Muscle of back (tissue), 11 donors: ENCODE measurements around the gene ANKS1B. TPM values are rescaled to one million over a fixed set of nuclear protein-coding genes. Genes with fewer than 3 reads are reported as not detected.
A peak's percentile ranks its signal among the peaks of the same experiment; 100 is the strongest.

Experiments
- DNase-seq, 3 donors: peaks; one replicate each; pipeline versions ENCODE4 v3.0.0 to v3.0.0-alpha.2; 2013
- polyA plus RNA-seq, 10 donors: library from polyadenylated mRNA; unstranded; fragments of 120-200 nt; gene quantifications; one replicate each; pipeline ENCODE4 v1.2.1, GENCODE V29; 2013; ENCODE audit not compliant: insufficient read length in 10 of 10

Gene ANKS1B
- polyA plus RNA-seq, 10 donors, result 2.1 to 4.8 (median 3.1) TPM

GRCh38 chr12:99966429-99966828 lies 18.3 kb downstream of the ANKS1B start:
- no peak for DNase-seq

DNA sequence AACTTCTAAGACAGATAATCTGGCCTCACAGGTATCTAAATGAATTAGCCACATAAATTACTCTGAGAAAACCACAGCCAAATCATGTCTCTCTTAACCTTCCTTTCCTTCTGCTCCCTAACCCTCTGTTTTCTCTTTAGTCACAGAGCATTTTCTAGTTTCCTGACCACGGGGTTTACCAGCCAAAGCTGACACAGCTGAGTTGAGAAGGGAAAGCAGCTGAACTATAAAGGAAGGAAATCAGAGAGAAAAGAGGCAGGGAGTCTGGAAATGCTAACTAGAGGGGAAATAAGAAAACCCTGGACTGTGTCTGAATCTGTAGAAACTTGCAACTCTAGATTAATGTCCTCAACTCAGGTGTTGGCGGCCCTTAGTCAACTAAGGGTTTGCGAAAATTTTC lies 24.4 kb downstream of the ANKS1B start:
- DNase-seq, result peak in 2 of 3 donors; percentile 6 to 39

- DNase-seq, result peak in 2 of 3 donors; percentile 8 to 25
Measured at GRCh38 chr12:99959549-99960170, 25.1 kb downstream of the ANKS1B start.

- DNase-seq, result no peak
Measured at GRCh38 chr12:99957866-99958466, 26.8 kb downstream of the ANKS1B start.

- DNase-seq, result no peak
Measured at GRCh38 chr12:99954724-99955123, 30.0 kb downstream of the ANKS1B start.

- DNase-seq, result no peak
Measured at GRCh38 chr12:99948370-99948769, 36.4 kb downstream of the ANKS1B start.

GRCh38 chr12:99946131-99946530 lies 38.6 kb downstream of the ANKS1B start:
- DNase-seq, result no peak

- DNase-seq, result no peak
Measured at GRCh38 chr12:99935608-99936007, 49.1 kb downstream of the ANKS1B start.

- no peak for DNase-seq
Measured at GRCh38 chr12:99926511-99927169, 58.1 kb downstream of the ANKS1B start.

- no peak for DNase-seq
Measured at GRCh38 chr12:99920353-99920960, 64.3 kb downstream of the ANKS1B start.

DNA sequence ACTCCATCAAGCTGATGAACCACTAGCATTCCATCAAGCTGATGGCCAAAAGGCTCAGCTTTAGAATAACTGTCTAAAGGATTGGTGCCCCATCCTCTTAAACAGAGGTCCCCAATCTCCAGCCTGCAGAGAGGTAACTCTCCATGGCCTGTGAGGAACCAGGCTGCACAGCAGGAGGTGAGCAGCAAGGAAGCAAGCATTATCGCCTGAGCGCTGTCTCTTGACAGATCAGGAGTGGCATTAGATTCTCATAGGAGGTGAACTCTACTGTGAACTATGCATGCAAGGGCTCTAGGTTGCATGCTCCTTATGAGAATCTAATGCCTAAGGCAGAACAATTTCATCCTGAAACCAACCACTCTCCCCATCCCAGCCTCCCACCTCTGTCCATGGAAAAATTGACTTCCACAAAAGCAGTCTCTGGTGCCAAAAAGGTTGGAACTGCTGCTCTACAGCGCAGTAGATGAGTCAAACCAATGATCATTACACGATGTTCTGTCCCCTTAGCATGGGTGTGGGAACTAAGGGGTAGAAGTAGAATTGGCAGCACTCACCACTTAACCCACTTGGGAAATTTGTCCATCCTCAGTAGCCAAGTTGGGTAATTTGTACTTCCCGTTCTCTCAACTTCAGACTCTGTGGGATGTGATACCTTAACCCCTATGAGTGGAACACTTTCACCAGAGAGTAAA lies 66.9 kb downstream of the ANKS1B start:
- DNase-seq, result no peak

DNA sequence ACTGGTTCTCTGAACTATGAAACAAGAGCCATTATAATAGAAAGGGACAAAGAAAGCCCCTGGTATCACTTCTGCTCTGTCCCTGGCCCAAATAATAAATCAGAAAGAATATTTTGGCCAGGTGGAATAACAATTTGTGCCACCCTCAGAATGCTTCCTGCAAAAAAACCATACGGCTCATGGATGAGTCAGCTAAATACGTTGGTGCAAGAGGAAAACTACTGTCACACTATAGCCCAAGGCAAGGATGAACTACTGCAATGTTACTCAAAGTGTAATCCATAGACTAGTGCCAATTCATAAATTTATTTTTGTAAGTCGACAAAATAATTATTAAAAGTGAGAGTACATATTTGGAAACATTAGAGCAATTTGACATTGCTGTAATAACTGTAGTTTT lies 68.2 kb downstream of the ANKS1B start:
- DNase-seq, result no peak

- DNase-seq, result no peak
Measured at GRCh38 chr12:99915251-99916082, 69.3 kb downstream of the ANKS1B start.

DNA sequence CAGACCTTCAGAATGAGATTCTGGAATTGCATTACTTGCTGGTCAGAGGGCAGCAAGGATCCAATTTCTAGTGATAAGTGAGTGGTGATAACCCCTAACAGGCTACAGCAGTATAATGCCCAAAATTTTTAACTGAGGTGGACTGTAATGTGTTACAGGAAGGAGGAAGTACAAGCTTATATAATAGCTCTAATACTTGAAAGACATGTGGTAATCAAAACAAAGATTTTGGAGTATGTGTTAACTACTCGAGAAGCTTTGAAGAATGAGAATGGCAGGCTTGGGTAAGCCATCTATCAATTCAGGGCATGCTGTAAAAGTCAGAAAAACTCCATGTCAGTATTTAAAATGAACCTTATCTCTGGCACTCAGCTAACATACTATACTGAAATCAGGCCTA lies 70.5 kb downstream of the ANKS1B start:
- DNase-seq, result no peak

DNA sequence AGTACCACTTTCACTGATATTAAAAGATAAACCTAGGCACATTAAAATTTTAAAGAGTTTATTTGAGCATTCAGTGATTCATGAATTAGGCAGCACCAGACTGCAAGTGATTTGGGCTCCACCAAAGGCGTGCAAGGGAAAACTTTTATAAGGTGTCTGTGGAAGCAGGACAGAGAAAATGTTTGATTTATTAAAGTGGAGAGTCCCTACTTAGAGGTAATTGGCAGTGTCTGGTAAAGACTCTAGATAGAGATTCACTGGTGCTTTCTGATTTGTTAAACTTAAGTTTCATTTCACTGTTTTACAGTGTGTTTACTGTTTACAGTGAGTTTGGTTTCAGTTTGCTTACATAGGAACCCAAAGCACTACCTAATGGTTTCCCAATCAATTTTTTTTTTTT lies 72.8 kb downstream of the ANKS1B start:
- DNase-seq, result no peak

GRCh38 chr12:99911081-99911480 lies 73.7 kb downstream of the ANKS1B start:
- peak; percentile 45 to 62 (median 53) for DNase-seq

GRCh38 chr12:99910342-99910741 lies 74.4 kb downstream of the ANKS1B start:
- DNase-seq, result no peak

DNA sequence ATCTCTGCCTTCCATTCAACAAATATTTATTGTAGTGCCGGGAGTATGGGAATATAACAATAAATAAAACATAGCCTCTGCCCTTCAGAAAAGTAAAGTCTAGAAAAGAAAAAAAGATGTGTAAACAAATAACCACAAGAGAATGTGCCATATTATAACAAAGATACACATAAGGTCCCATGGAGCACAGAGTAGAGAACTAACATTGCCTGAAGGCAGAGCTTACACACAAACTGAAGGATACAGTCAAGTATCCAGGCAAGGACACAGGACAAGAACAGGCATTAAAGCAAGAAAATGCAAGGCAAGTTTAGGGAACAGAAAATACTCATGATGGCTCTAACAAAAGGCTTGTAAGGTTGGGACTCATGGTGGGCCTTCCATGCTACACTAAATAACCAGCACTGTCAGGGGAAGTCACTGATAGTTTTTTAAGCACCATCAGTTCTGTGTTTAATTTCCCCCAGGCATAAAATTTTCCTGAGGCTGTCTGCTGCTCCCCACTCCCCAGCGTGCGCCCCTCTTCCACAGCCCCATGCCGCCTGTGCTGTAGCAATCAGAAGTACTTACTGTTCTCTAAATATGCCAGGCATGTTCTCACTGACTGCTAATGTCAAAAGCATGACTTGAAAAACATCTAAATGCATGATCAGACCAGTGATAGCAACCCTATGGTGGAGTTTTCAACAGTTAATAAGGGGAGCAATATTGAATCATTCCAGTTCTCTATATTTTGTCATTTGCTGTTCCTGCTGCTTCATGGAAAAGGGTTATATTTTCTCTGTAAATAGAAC lies 77.8 kb downstream of the ANKS1B start:
- DNase-seq, result no peak

DNA sequence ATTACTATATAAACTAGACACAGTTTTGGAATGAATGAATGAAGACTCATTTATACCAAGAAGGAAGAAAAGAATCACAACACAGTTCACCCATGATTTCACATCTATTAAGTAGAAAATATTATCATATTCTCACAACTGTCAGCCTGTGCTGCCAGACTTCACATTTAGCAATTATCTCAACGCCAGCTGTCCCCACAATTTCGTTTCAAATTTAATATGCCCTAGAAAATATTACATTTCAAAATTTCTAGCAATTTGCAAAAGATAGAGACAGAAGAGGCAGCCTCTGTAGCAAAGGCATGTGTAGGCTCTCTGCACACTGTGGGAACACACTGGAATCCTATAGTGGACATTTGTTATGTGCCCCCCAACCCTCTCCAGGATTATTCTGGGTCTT lies 83.6 kb downstream of the ANKS1B start:
- DNase-seq, result no peak

- DNase-seq, result no peak
Measured at GRCh38 chr12:99898645-99899044, 86.1 kb downstream of the ANKS1B start.

DNA sequence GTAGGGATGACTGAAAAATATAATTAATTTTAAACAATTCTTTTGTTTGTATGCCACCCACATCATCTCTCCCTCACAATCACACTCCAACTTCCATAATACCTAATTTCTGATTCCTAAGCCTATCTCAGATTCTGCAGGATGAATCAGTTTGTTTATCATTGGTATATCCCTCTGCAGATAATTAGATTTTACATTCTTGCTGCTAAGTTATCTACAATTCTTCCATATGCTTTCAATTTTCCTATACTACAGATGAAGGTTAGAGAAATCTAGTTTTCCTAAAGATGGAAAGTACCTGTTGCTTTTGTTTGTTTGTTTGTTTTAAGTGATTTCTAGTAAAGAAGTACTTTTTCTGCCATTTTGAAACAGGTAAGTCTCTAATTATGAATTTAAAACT lies 105.3 kb downstream of the ANKS1B start:
- DNase-seq, result no peak
